A549 (cell line): ENCODE results near the gene IQGAP2. TPM values are rescaled to one million over a fixed set of nuclear protein-coding genes. Genes with fewer than 3 reads are reported as not detected.

Source experiments
- ATAC-seq, 2 experiments: fragments of 200-7000 bp in 1 of 2; fragments of >200 bp in 1 of 2; cut with Nextera tagmentation in 1 of 2; cut with Tn5 transposase in 1 of 2; 3 replicates each; pipeline versions ENCODE4 v1.8.0 to v1.9.1; 2018 to 2020; ENCODE audit warnings: mild to moderate bottlenecking in 1 of 2, moderate library complexity in 1 of 2
- CTCF ChIA-PET: fragments of 300-600 bp; sonication (Branson Sonifier 250); formaldehyde crosslinking; extraction: SDS; loops from one replicate; lab custom pipeline; 2021; ENCODE audit warnings: antibody characterized with exemption, inconsistent platforms; lab: Yijun Ruan, JAX
- POLR2A ChIA-PET: fragments of 350-600 bp; formaldehyde crosslinking; extraction: SDS; loops from one replicate; lab custom pipeline; 2021; ENCODE audit warnings: antibody characterized with exemption, inconsistent platforms; lab: Yijun Ruan, JAX
- DNase-seq, 2 experiments: peaks; one replicate each; pipeline versions ENCODE4 v3.0.0 to v3.0.0-alpha.2; 2011 to 2016; ENCODE audit warnings: low read depth in 1 of 2, low spot score in 1 of 2
- FAIRE-seq: peaks from 2 replicates; lab custom pipeline; 2011; peaks lifted over from hg19 to GRCh38; lab: Jason Lieb, UNC
- H3K27ac ChIP-seq, 2 experiments: fragments of >200 bp; sonication (Bioruptor Twin); formaldehyde crosslinking; 3 replicates each; pipeline ENCODE4 v1.5.1; 2016 to 2017
- H3K4me1 ChIP-seq: fragments of >200 bp; sonication (Bioruptor Twin); formaldehyde crosslinking; 3 replicates; pipeline ENCODE4 v1.6.1; 2016
- H3K4me2 ChIP-seq: fragments of >200 bp; sonication (Bioruptor Twin); formaldehyde crosslinking; 3 replicates; pipeline ENCODE4 v1.6.1; 2016
- H3K4me3 ChIP-seq: fragments of >200 bp; sonication (Bioruptor Twin); formaldehyde crosslinking; 3 replicates; pipeline ENCODE4 v1.5.1; 2016
- H3K9me3 ChIP-seq: fragments of >200 bp; sonication (Bioruptor Twin); formaldehyde crosslinking; 3 replicates; pipeline ENCODE4 v1.6.1; 2016
- ATOH8 ChIP-seq: fragments of 250-450 bp; sonication (Bioruptor Pico); IDR thresholded peaks from 2 replicates; pipeline ENCODE4 v1.5.0; 2020; ENCODE audit warnings: low read depth, mild to moderate bottlenecking, moderate library complexity
- BHLHE40 ChIP-seq: IDR thresholded peaks from 2 replicates; pipeline ENCODE4 v1.6.1; 2012; ENCODE audit warnings: low read depth, low read length, inconsistent platforms
- CBX8 ChIP-seq: fragments of 200-600 bp; sonication (generic); IDR thresholded peaks from 2 replicates; pipeline ENCODE4 v1.6.1; 2016
- CTCF ChIP-seq: fragments of >200 bp; sonication (Bioruptor Twin); formaldehyde crosslinking; IDR thresholded peaks from 3 replicates; pipeline ENCODE4 v1.5.1; 2016
- EHMT2 ChIP-seq: fragments of 200-600 bp; sonication (generic); IDR thresholded peaks from 2 replicates; pipeline ENCODE4 v1.6.1; 2016; ENCODE audit warnings: antibody characterized with exemption, low read depth, mild to moderate bottlenecking, moderate library complexity
- ELK1 ChIP-seq: fragments of 150-350 bp; IDR thresholded peaks from 2 replicates; pipeline ENCODE4 v1.6.1; 2014; ENCODE audit warnings: low read depth, mild to moderate bottlenecking, low read length
- FOSB ChIP-seq: fragments of 250-450 bp; sonication (Bioruptor Pico); IDR thresholded peaks from 2 replicates; pipeline ENCODE4 v1.5.0; 2020; ENCODE audit warnings: mild to moderate bottlenecking, moderate library complexity
- FOSL2 ChIP-seq, 2 experiments: fragments of 450-650 bp in 1 of 2; fragments of >200 bp in 1 of 2; sonication (Bioruptor Twin) in 1 of 2; formaldehyde crosslinking; IDR thresholded peaks; 2 replicates each; pipeline versions ENCODE4 v1.5.0 to v1.6.1; 2016 to 2020; ENCODE audit warnings: mild to moderate bottlenecking in 1 of 2, moderate library complexity in 1 of 2
- HES2 ChIP-seq: fragments of >200 bp; sonication (Bioruptor Twin); formaldehyde crosslinking; IDR thresholded peaks from 2 replicates; pipeline ENCODE4 v1.6.1; 2016
- HEYL ChIP-seq: fragments of 250-450 bp; sonication (Bioruptor Pico); IDR thresholded peaks from 2 replicates; pipeline ENCODE4 v1.8.0; 2021; ENCODE audit warnings: mild to moderate bottlenecking, moderate library complexity
- JUNB ChIP-seq: fragments of >200 bp; sonication (Bioruptor Twin); formaldehyde crosslinking; IDR thresholded peaks from 2 replicates; pipeline ENCODE4 v1.6.1; 2016
- KDM1A ChIP-seq: fragments of 200-600 bp; sonication (generic); IDR thresholded peaks from 2 replicates; pipeline ENCODE4 v1.6.1; 2016; ENCODE audit warnings: low read depth, mild to moderate bottlenecking
- MAFK ChIP-seq: fragments of 450-650 bp; IDR thresholded peaks from 2 replicates; pipeline ENCODE4 v1.6.1; 2014; ENCODE audit not compliant: partially characterized antibody
- MAX ChIP-seq: IDR thresholded peaks from 2 replicates; pipeline ENCODE4 v1.6.1; 2012
- NFE2L2 ChIP-seq: fragments of 150-350 bp; conservative IDR thresholded peaks from 2 replicates; pipeline ENCODE4 v1.6.1; 2014; ENCODE audit warnings: low read length
- NPAS2 ChIP-seq: fragments of 250-450 bp; sonication (Bioruptor Pico); IDR thresholded peaks from 2 replicates; pipeline ENCODE4 v1.8.0; 2022; ENCODE audit warnings: mild to moderate bottlenecking, moderate library complexity, borderline replicate concordance
- PHF8 ChIP-seq: fragments of 200-600 bp; sonication (generic); IDR thresholded peaks from 2 replicates; pipeline ENCODE4 v1.6.1; 2016; ENCODE audit warnings: low read depth, mild to moderate bottlenecking, antibody characterized with exemption, moderate library complexity, borderline replicate concordance
- RFX5 ChIP-seq: fragments of 450-650 bp; IDR thresholded peaks from 2 replicates; pipeline ENCODE4 v1.7.1; 2014; ENCODE audit warnings: antibody characterized with exemption, mild to moderate bottlenecking, moderate library complexity
- SMC3 ChIP-seq: fragments of >200 bp; sonication (Bioruptor Twin); formaldehyde crosslinking; IDR thresholded peaks from 3 replicates; pipeline ENCODE4 v1.6.1; 2018; ENCODE audit warnings: inconsistent platforms
- ZNF302 ChIP-seq: fragments of 250-450 bp; sonication (Bioruptor Pico); IDR thresholded peaks from 2 replicates; pipeline ENCODE4 v1.9.0; 2021; ENCODE audit warnings: inconsistent platforms, mild to moderate bottlenecking, moderate library complexity
- WGBS: methylation state at CpG from one replicate; pipeline ENCODE4 v1.1.6; 2017; ENCODE audit errors: missing lambda C conversion rate; 5-methylcytosine and 5-hydroxymethylcytosine counted together
- polyA plus RNA-seq, 4 experiments: library from polyadenylated mRNA; depleted of rRNA in 3 of 4; stranded (reverse); fragments of >200 nt; fragmentation: RNase III in 1 of 4; extraction: RNeasy Plus Mini Kit Qiagen cat#74134 plus additional on column Dnase treatment in 1 of 4; gene quantifications; 2 replicates in 3 of 4; 3 replicates in 1 of 4; pipeline ENCODE4 v1.2.3, GENCODE V29; 2011 to 2017

The IQGAP2 gene
- polyA plus RNA-seq, 2 of the 4 experiments (the other 2 are of a cell fraction), result 5.3 to 10.1 TPM

GRCh38 chr5:76504901-76505564, 101.9 kb downstream of the IQGAP2 start:
- TF ChIP-seq KDM1A, result no peak
- TF ChIP-seq NPAS2 (CRISPR knock-in tag), result no peak
- no peak for TF ChIP-seq RFX5
- TF ChIP-seq EHMT2, result no peak
- TF ChIP-seq FOSB (CRISPR knock-in tag), result no peak
- no peak for TF ChIP-seq ATOH8 (CRISPR knock-in tag)
- no peak for TF ChIP-seq ZNF302 (CRISPR knock-in tag)
- no peak for TF ChIP-seq MAX
- no peak for TF ChIP-seq BHLHE40
- TF ChIP-seq NFE2L2, result no peak
- no peak for TF ChIP-seq HES2
- no peak for TF ChIP-seq MAFK
- no peak for TF ChIP-seq PHF8
- no peak for TF ChIP-seq FOSL2 (IDR thresholded peaks at IDR 0.05)
- no peak for TF ChIP-seq FOSL2 (CRISPR knock-in tag; IDR thresholded peaks at IDR 0.05)
- no peak for TF ChIP-seq HEYL (CRISPR knock-in tag)
- no peak for TF ChIP-seq ELK1
- TF ChIP-seq SMC3, result no peak
- no peak for TF ChIP-seq CBX8
- TF ChIP-seq, all 56 proteins: peak for 0
- Histone ChIP-seq H3K4me3 (no peak overlapping the region), H3K27ac (no peak overlapping the region), H3K4me2 (no peak overlapping the region), H3K4me1 (no peaks in the 10 kb centered on the region), H3K9me3 (no peaks in the 10 kb centered on the region)
- WGBS, result 61% methylated on average over 4 of the region's 4 CpGs
- ChIA-PET POLR2A (no interaction called here), CTCF (interaction anchor here (1.1 to 1.2 kb wide), 2 partner anchors 9 to 96 kb away, joined by 3 read pairs; no protein-coding TSS in a partner anchor)
- FAIRE-seq (no peak), ATAC-seq (no peak), DNase-seq (no peak)

- FAIRE-seq (no peak), ATAC-seq (no peak)
- WGBS, result 10% methylated on average over 1 of the region's 1 CpG
Measured at GRCh38 chr5:76513476-76513875, 110.4 kb downstream of the IQGAP2 start.

More at GRCh38 chr5:76513476-76513875, 110.4 kb downstream of the IQGAP2 start:
- no peaks in the 10 kb centered on the region for H3K4me1 ChIP-seq
- H3K9me3 ChIP-seq, result no peaks in the 10 kb centered on the region
- H3K4me3 ChIP-seq, result no peak overlapping the region
- no peak for DNase-seq
- H3K4me2 ChIP-seq, result no peak overlapping the region
- POLR2A ChIA-PET, result no interaction called here
- H3K27ac ChIP-seq, result no peak overlapping the region
- CTCF ChIA-PET, result no interaction called here
- TF ChIP-seq CTCF (no peak), JUNB (no peak), FOSL2 (IDR thresholded peaks at IDR 0.05) (no peak), FOSL2 (CRISPR knock-in tag; IDR thresholded peaks at IDR 0.05) (no peak)
